Gastroesophageal sphincter (tissue), 3 donors: ENCODE results near the gene PSMD4.

ENCODE experiments used
- CTCF ChIP-seq, 4 experiments: fragments of 200-600 bp in 2 of 4; fragments of 450-650 bp in 2 of 4; sonication (generic) in 1 of 4; IDR thresholded peaks; one replicate each; pipeline ENCODE4 v1.5.1; 2017 to 2019; ENCODE audit warnings: antibody characterized with exemption in 4 of 4, mild to moderate bottlenecking in 2 of 4, moderate library complexity in 2 of 4
- POLR2A ChIP-seq, 2 donors: fragments of 450-650 bp; IDR thresholded peaks; one replicate each; pipeline ENCODE4 v1.6.1; 2017; ENCODE audit warnings: antibody characterized with exemption in 2 of 2, mild to moderate bottlenecking in 2 of 2, moderate library complexity in 1 of 2

DNA sequence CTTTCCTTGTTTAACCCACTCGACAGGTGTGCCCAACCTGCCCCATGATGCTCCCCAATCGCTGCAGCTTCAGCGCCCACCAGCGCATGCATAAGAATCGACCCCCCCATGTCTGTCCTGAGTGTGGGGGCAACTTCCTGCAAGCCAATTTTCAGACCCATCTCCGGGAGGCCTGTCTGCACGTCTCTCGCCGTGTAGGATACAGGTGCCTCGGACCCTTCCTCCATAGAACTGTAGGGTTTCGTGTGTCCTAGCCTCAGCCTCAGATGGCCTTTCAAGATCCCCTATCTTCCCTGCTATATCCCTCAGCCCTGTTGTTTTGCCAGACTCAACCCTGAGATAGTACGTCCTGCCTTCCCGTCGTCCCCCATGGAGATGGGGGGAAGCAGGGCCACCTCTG, 34.0 kb downstream of the PSMD4 start:
- no peak for TF ChIP-seq CTCF (IDR thresholded peaks at IDR 0.05)
- TF ChIP-seq POLR2A (IDR thresholded peaks at IDR 0.05): no peak
